SU-DHL-6 (cell line): ENCODE measurements around the gene PPFIBP2.

Experiments
- H2AFZ ChIP-seq: fragments of 200-600 bp; sonication (generic); 2 replicates; pipeline ENCODE4 v1.6.1; 2014; ENCODE audit warnings: low read depth, mild to moderate bottlenecking, moderate library complexity, mixed read lengths, antibody characterized with exemption, low read length; ENCODE audit not compliant: severe bottlenecking
- H3F3A ChIP-seq: fragments of 200-600 bp; shearing (Covaris generic); 2 replicates; pipeline ENCODE4 v1.6.0; 2016; ENCODE audit warnings: antibody characterized with exemption, mild to moderate bottlenecking; ENCODE audit not compliant: insufficient read depth
- H3K27ac ChIP-seq: fragments of 200-600 bp; sonication (generic); 2 replicates; pipeline ENCODE4 v1.5.1; 2016; ENCODE audit warnings: low read depth, mild to moderate bottlenecking, low read length, moderate library complexity, mixed read lengths
- H3K27me3 ChIP-seq: fragments of 200-600 bp; sonication (generic), shearing (Covaris generic); 2 replicates; pipeline ENCODE4 v1.6.0; 2014; ENCODE audit warnings: mild to moderate bottlenecking, low read length
- H3K36me3 ChIP-seq: fragments of 200-600 bp; sonication (generic); 2 replicates; pipeline ENCODE4 v1.6.1; 2014; ENCODE audit warnings: mild to moderate bottlenecking, low read length, mixed read lengths
- H3K4me2 ChIP-seq: fragments of 300-600, 200-600 bp; shearing (Covaris generic), sonication (generic); 2 replicates; pipeline ENCODE4 v1.6.0; 2014; ENCODE audit warnings: low read length, low read depth, mild to moderate bottlenecking; ENCODE audit not compliant: poor library complexity, severe bottlenecking
- H3K4me3 ChIP-seq: fragments of 200-600 bp; sonication (generic); 2 replicates; pipeline ENCODE4 v1.5.1; 2014; ENCODE audit warnings: antibody characterized with exemption, low read length, mild to moderate bottlenecking, mixed read lengths; ENCODE audit not compliant: insufficient read depth, poor library complexity, severe bottlenecking
- H3K79me2 ChIP-seq: fragments of 200-600 bp; sonication (generic); 2 replicates; pipeline ENCODE4 v1.6.1; 2014; ENCODE audit warnings: mild to moderate bottlenecking, low read length, moderate library complexity; ENCODE audit not compliant: insufficient read depth
- H3K9ac ChIP-seq: fragments of 200-600 bp; sonication (generic); 2 replicates; pipeline ENCODE4 v1.7.0; 2014; ENCODE audit warnings: mild to moderate bottlenecking, low read length
- H3K9me2 ChIP-seq: fragments of 200-600 bp; sonication (generic); replicated peaks from 2 replicates; pipeline ENCODE4 v1.6.1; 2014; ENCODE audit warnings: low read length; ENCODE audit not compliant: insufficient read depth
- H3K9me3 ChIP-seq: fragments of 200-600 bp; sonication (generic); 2 replicates; pipeline ENCODE4 v1.6.1; 2014; ENCODE audit warnings: low read length, mixed read lengths; ENCODE audit not compliant: insufficient read depth
- H4K20me1 ChIP-seq: fragments of 200-600 bp; sonication (generic); 2 replicates; pipeline ENCODE4 v1.6.1; 2014; ENCODE audit warnings: low read depth, mild to moderate bottlenecking, antibody characterized with exemption, low read length, moderate library complexity, mixed read lengths
- CTCF ChIP-seq: fragments of 200-600 bp; sonication (generic); IDR thresholded peaks from one replicate; pipeline ENCODE4 v1.5.1; 2017; ENCODE audit warnings: antibody characterized with exemption, mild to moderate bottlenecking, low read length, moderate library complexity; ENCODE audit not compliant: insufficient read depth, poor library complexity, severe bottlenecking
- EZH2phosphoT487 ChIP-seq: fragments of 200-600 bp; sonication (generic), shearing (Covaris generic); conservative IDR thresholded peaks from 2 replicates; pipeline ENCODE4 v1.6.1; 2018; ENCODE audit warnings: mild to moderate bottlenecking, antibody characterized with exemption, low read length, moderate library complexity, mixed read lengths

PPFIBP2 gene

DNA sequence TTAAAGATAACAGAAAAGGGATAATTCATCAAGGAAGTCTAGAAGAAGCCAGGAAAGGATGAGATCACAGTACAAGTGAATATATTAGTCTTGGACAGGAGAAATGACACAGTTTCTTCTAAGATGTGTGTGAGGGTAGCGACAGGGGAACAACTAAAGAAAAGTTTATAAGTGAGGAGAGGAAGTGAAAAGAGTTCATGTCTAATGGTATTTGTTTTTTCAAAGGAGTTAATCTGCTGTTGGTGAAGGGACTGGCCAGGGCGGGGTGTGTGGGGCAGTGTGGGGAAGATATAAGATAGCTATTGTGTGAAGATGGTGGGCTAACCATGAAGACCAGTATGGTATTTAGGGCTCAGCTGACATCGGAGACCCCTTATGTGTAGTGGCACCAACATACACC is 7.6 kb upstream of the PPFIBP2 start:
- H3K9me3 ChIP-seq = no peaks in the 10 kb centered on the region
- no peaks in the 10 kb centered on the region for H3K9me2 ChIP-seq
- H2AFZ ChIP-seq = no peak overlapping the region
- no peaks in the 10 kb centered on the region for H3F3A ChIP-seq
- no peak overlapping the region for H3K9ac ChIP-seq
- no peak overlapping the region for H3K4me2 ChIP-seq
- H3K4me3 ChIP-seq = no peak overlapping the region
- H3K27ac ChIP-seq = no peak overlapping the region
- no peaks in the 10 kb centered on the region for H4K20me1 ChIP-seq
- H3K79me2 ChIP-seq = no peaks in the 10 kb centered on the region
- TF ChIP-seq EZH2phosphoT487 (no peak), CTCF (no peak)
- H3K27me3 ChIP-seq = no peaks in the 10 kb centered on the region
- no peaks in the 10 kb centered on the region for H3K36me3 ChIP-seq

- H3K9me3 ChIP-seq = no peaks in the 10 kb centered on the region
- TF ChIP-seq EZH2phosphoT487 = no peak
- no peak for TF ChIP-seq CTCF
- H3K79me2 ChIP-seq = no peaks in the 10 kb centered on the region
- no peaks in the 10 kb centered on the region for H3K36me3 ChIP-seq
- no peak overlapping the region for H3K4me3 ChIP-seq
- H3K9ac ChIP-seq = no peak overlapping the region
- no peak overlapping the region for H3K4me2 ChIP-seq
- no peaks in the 10 kb centered on the region for H3K27me3 ChIP-seq
- H3K9me2 ChIP-seq = no peaks in the 10 kb centered on the region
- peaks cover 11% of the 10 kb centered on the region for H3F3A ChIP-seq
- H3K27ac ChIP-seq = no peak overlapping the region
- no peak overlapping the region for H2AFZ ChIP-seq
- no peaks in the 10 kb centered on the region for H4K20me1 ChIP-seq
These were observed 5.7 kb upstream of the PPFIBP2 start for GRCh38 chr11:7508087-7508486.

- Histone ChIP-seq H3K9ac (no peak overlapping the region), H3K27ac (no peak overlapping the region), H3K9me3 (no peaks in the 10 kb centered on the region), H3K4me3 (no peak overlapping the region), H3K36me3 (no peaks in the 10 kb centered on the region), H4K20me1 (no peaks in the 10 kb centered on the region), H3K4me2 (no peak overlapping the region), H3F3A (peaks cover 11% of the 10 kb centered on the region), H3K9me2 (no peaks in the 10 kb centered on the region), H3K79me2 (no peaks in the 10 kb centered on the region), H2AFZ (no peak overlapping the region), H3K27me3 (no peaks in the 10 kb centered on the region)
- TF ChIP-seq CTCF (no peak), EZH2phosphoT487 (no peak)
These were observed 3.8 kb upstream of the PPFIBP2 start for GRCh38 chr11:7509966-7510365.
